ENCODE data around the gene HPD. TPM values are rescaled to one million over a fixed set of nuclear protein-coding genes. Genes with fewer than 3 reads are reported as not detected.

Gene HPD
- total RNA-seq, 1 donor from 2014 or later = 0.13 TPM

GRCh38 chr12:121812320-121812871 is 46.3 kb downstream of the HPD start:
- peak; percentile 40 for DNase-seq (ENCODE audit: low read depth)

- peak; percentile 74 for DNase-seq (ENCODE audit: low read depth)
These were observed 47.0 kb downstream of the HPD start for GRCh38 chr12:121811434-121812319.

- DNase-seq (ENCODE audit: low read depth) = no peak
These were observed 47.7 kb downstream of the HPD start for GRCh38 chr12:121810833-121811433.

- no peak for DNase-seq (ENCODE audit: low read depth)
These were observed 48.3 kb downstream of the HPD start for GRCh38 chr12:121810234-121810817.

GRCh38 chr12:121809712-121810116 is 48.9 kb downstream of the HPD start:
- no peak for DNase-seq (ENCODE audit: low read depth)

- DNase-seq (ENCODE audit: low read depth) = no peak
These were observed 50.0 kb downstream of the HPD start for GRCh38 chr12:121808623-121809022.

- no peak for DNase-seq (ENCODE audit: low read depth)
These were observed 50.9 kb downstream of the HPD start for GRCh38 chr12:121807642-121808347.

GRCh38 chr12:121806546-121807423 is 51.9 kb downstream of the HPD start:
- DNase-seq (ENCODE audit: low read depth) = peak; percentile 27

- DNase-seq (ENCODE audit: low read depth) = no peak
These were observed 52.6 kb downstream of the HPD start for GRCh38 chr12:121806009-121806545.

GRCh38 chr12:121805171-121806008 is 53.3 kb downstream of the HPD start:
- DNase-seq (ENCODE audit: low read depth) = peak; percentile 33

- DNase-seq (ENCODE audit: low read depth) = peak; percentile 40
These were observed 54.1 kb downstream of the HPD start for GRCh38 chr12:121804417-121805111.

GRCh38 chr12:121803861-121804416 is 54.7 kb downstream of the HPD start, which contains the start of gene SETD1B:
Gene SETD1B, plus strand, starts transcription at chr12:121804009. Its CDS starts 729 bp downstream, at chr12:121804738.
- DNase-seq (ENCODE audit: low read depth) = peak; percentile 65

- DNase-seq (ENCODE audit: low read depth) = peak; percentile 96
These were observed 55.6 kb downstream of the HPD start for GRCh38 chr12:121802843-121803698.

GRCh38 chr12:121802485-121802842 is 56.2 kb downstream of the HPD start:
- DNase-seq (ENCODE audit: low read depth) = no peak

GRCh38 chr12:121801595-121802484 is 56.8 kb downstream of the HPD start:
- peak; percentile 35 for DNase-seq (ENCODE audit: low read depth)

Measured in myocyte (in vitro differentiated cells).